ENCODE data around the gene ZNF235. TPM values are rescaled to one million over a fixed set of nuclear protein-coding genes. Genes with fewer than 3 reads are reported as not detected.

ZNF235 gene
- total RNA-seq (2014; rRNA removed; shearing (Covaris generic)) (1.0 and 2.1 TPM in 2 replicates), polyA plus RNA-seq (2016; fragmentation: Nextera tagmentation; extraction: Ambion mirVana) (1.4 and 2.6 TPM in 2 replicates)

GRCh38 chr19:44304659-44305193, at the start of gene ZNF235:
ZNF235 (minus strand) TSS chr19:44305025; CDS start chr19:44303404, 1,621 bp downstream.
- no peak for TF ChIP-seq EZH2phosphoT487 (IDR thresholded peaks at IDR 0.05; ENCODE audit: insufficient read depth, low read depth)
- TF ChIP-seq EZH2 (IDR thresholded peaks at IDR 0.05; ENCODE audit: insufficient read depth, poor library complexity, severe bottlenecking): no peak
- in situ Hi-C loops (cut with MboI): no loop called here
- H3K27me3 ChIP-seq (replicated peaks; ENCODE audit: insufficient read depth): no peaks in the 10 kb centered on the region
- H3K9ac ChIP-seq: peak within 1 kb of the TSS; percentile 86
- peak within 1 kb of the TSS; percentile 95 for H2AFZ ChIP-seq
- peak within 1 kb of the TSS; percentile 85 for H3K27ac ChIP-seq
- H4K20me1 ChIP-seq (ENCODE audit: insufficient read depth): no peaks in the 10 kb centered on the region
- WGBS, 2 experiments (ENCODE audit: low coverage in 1 of 2, low lambda C conversion rate in 2 of 2, missing lambda C conversion rate in 2 of 2): 0 to 1% methylated on average over 31 of the region's 31 CpGs
- H3K36me3 ChIP-seq (ENCODE audit: low read depth): 0 out of 2 replicates have a peak, but pooled peaks cover 3% of the 10 kb centered on the region
- peaks cover 26% of the 10 kb centered on the region for H3F3A ChIP-seq (ENCODE audit: insufficient read depth)
- H3K79me2 ChIP-seq (ENCODE audit: insufficient read depth): no peaks in the 10 kb centered on the region
- no peaks in the 10 kb centered on the region for H3K9me3 ChIP-seq (ENCODE audit: low read depth)
- peak within 1 kb of the TSS; percentile 89 for H3K4me3 ChIP-seq
- peak; percentile 99 for DNase-seq
- H3K4me1 ChIP-seq (ENCODE audit: insufficient read depth): peaks cover 15% of the 10 kb centered on the region
- H3K4me2 ChIP-seq (ENCODE audit: unreplicated experiment): peak within 1 kb of the TSS; percentile 98
- H3K9me2 ChIP-seq (ENCODE audit: insufficient read depth): no peaks in the 10 kb centered on the region

GRCh38 chr19:44346556-44346955, 41.7 kb upstream of the ZNF235 start:
- DNase-seq: no peak
- Histone ChIP-seq H3K79me2 (ENCODE audit: insufficient read depth) (peaks cover 80% of the 10 kb centered on the region), H3K27me3 (replicated peaks; ENCODE audit: insufficient read depth) (no peaks in the 10 kb centered on the region), H3K9me2 (ENCODE audit: insufficient read depth) (no peaks in the 10 kb centered on the region), H3K9me3 (ENCODE audit: low read depth) (no peaks in the 10 kb centered on the region), H3K4me1 (ENCODE audit: insufficient read depth) (no peaks in the 10 kb centered on the region), H3K4me3 (no peak overlapping the region), H3K36me3 (ENCODE audit: low read depth) (no peaks in the 10 kb centered on the region), H3K27ac (no peak overlapping the region), H2AFZ (no peak overlapping the region), H3K4me2 (ENCODE audit: unreplicated experiment) (no peak overlapping the region), H4K20me1 (ENCODE audit: insufficient read depth) (no peaks in the 10 kb centered on the region), H3K9ac (no peak overlapping the region), H3F3A (ENCODE audit: insufficient read depth) (no peaks in the 10 kb centered on the region)
- TF ChIP-seq EZH2phosphoT487 (IDR thresholded peaks at IDR 0.05; ENCODE audit: insufficient read depth, low read depth): no peak
- no peak for TF ChIP-seq EZH2 (IDR thresholded peaks at IDR 0.05; ENCODE audit: insufficient read depth, poor library complexity, severe bottlenecking)
- WGBS, 2 experiments (ENCODE audit: low coverage in 1 of 2, low lambda C conversion rate in 2 of 2, missing lambda C conversion rate in 2 of 2): 78 to 85% methylated on average over 4 of the region's 4 CpGs
- in situ Hi-C loops (cut with MboI): no loop called here

- Histone ChIP-seq H3K36me3 (ENCODE audit: low read depth) (peaks cover 3% of the 10 kb centered on the region; the same call in 1 of the 2 replicates), H3K9me2 (ENCODE audit: insufficient read depth) (no peaks in the 10 kb centered on the region), H3K9me3 (ENCODE audit: low read depth) (no peaks in the 10 kb centered on the region), H3K4me3 (no peak overlapping the region), H3K4me2 (ENCODE audit: unreplicated experiment) (no peak overlapping the region), H3K27ac (no peak overlapping the region), H3K9ac (no peak overlapping the region), H3K79me2 (ENCODE audit: insufficient read depth) (peaks cover 74% of the 10 kb centered on the region), H3F3A (ENCODE audit: insufficient read depth) (no peaks in the 10 kb centered on the region), H3K27me3 (replicated peaks; ENCODE audit: insufficient read depth) (no peaks in the 10 kb centered on the region), H3K4me1 (ENCODE audit: insufficient read depth) (no peaks in the 10 kb centered on the region), H2AFZ (no peak overlapping the region), H4K20me1 (ENCODE audit: insufficient read depth) (no peaks in the 10 kb centered on the region)
- DNase-seq: no peak
- in situ Hi-C loops (cut with MboI): no loop called here
- TF ChIP-seq EZH2 (IDR thresholded peaks at IDR 0.05; ENCODE audit: insufficient read depth, poor library complexity, severe bottlenecking): no peak
- no peak for TF ChIP-seq EZH2phosphoT487 (IDR thresholded peaks at IDR 0.05; ENCODE audit: insufficient read depth, low read depth)
- WGBS, 2 experiments (ENCODE audit: low coverage in 1 of 2, low lambda C conversion rate in 2 of 2, missing lambda C conversion rate in 2 of 2): 81 to 93% methylated on average over 4 of the region's 4 CpGs
Observed at GRCh38 chr19:44345959-44346358, 41.1 kb upstream of the ZNF235 start.

- Histone ChIP-seq H3F3A (ENCODE audit: insufficient read depth) (no peaks in the 10 kb centered on the region), H3K9me2 (ENCODE audit: insufficient read depth) (no peaks in the 10 kb centered on the region), H3K79me2 (ENCODE audit: insufficient read depth) (peaks cover 57% of the 10 kb centered on the region), H3K4me1 (ENCODE audit: insufficient read depth) (no peaks in the 10 kb centered on the region), H3K27me3 (replicated peaks; ENCODE audit: insufficient read depth) (no peaks in the 10 kb centered on the region), H3K9me3 (ENCODE audit: low read depth) (no peaks in the 10 kb centered on the region), H3K4me3 (no peak overlapping the region), H3K27ac (no peak overlapping the region), H4K20me1 (ENCODE audit: insufficient read depth) (no peaks in the 10 kb centered on the region), H3K36me3 (ENCODE audit: low read depth) (peaks cover 4% of the 10 kb centered on the region; the same call in 1 of the 2 replicates), H3K4me2 (ENCODE audit: unreplicated experiment) (no peak overlapping the region), H2AFZ (no peak overlapping the region), H3K9ac (no peak overlapping the region)
- DNase-seq: no peak
- in situ Hi-C loops (cut with MboI): no loop called here
- 0% methylated on average over 1 of the region's 1 CpG for WGBS, 2 experiments (ENCODE audit: low coverage in 1 of 2, low lambda C conversion rate in 2 of 2, missing lambda C conversion rate in 2 of 2)
- TF ChIP-seq EZH2 (IDR thresholded peaks at IDR 0.05; ENCODE audit: insufficient read depth, poor library complexity, severe bottlenecking) (no peak), EZH2phosphoT487 (IDR thresholded peaks at IDR 0.05; ENCODE audit: insufficient read depth, low read depth) (no peak)
Observed at GRCh38 chr19:44344255-44344654, 39.4 kb upstream of the ZNF235 start.
